ENCODE data around the gene PXDN.

GRCh38 chr2:1731447-1731962 is 12.8 kb downstream of the PXDN start:
- TF ChIP-seq OSR1 (CRISPR knock-in tag; IDR thresholded peaks at IDR 0.05) (no peak), TOX (CRISPR knock-in tag; IDR thresholded peaks at IDR 0.05; ENCODE audit: borderline replicate concordance) (no peak), ZNF70 (CRISPR knock-in tag; IDR thresholded peaks at IDR 0.05) (no peak; the same call in 1 of the 2 replicates), GLIS3 (CRISPR knock-in tag; IDR thresholded peaks at IDR 0.05) (no peak; the same call in 1 of the 2 replicates), ARNTL (CRISPR knock-in tag; IDR thresholded peaks at IDR 0.05; ENCODE audit: borderline replicate concordance, low read depth) (no peak)
- TF ChIP-seq, protein P1, sequence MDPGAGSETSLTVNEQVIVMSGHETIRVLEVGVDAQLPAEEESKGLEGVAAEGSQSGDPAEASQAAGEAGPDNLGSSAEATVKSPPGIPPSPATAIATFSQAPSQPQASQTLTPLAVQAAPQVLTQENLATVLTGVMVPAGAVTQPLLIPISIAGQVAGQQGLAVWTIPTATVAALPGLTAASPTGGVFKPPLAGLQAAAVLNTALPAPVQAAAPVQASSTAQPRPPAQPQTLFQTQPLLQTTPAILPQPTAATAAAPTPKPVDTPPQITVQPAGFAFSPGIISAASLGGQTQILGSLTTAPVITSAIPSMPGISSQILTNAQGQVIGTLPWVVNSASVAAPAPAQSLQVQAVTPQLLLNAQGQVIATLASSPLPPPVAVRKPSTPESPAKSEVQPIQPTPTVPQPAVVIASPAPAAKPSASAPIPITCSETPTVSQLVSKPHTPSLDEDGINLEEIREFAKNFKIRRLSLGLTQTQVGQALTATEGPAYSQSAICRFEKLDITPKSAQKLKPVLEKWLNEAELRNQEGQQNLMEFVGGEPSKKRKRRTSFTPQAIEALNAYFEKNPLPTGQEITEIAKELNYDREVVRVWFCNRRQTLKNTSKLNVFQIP (CRISPR knock-in tag; IDR thresholded peaks at IDR 0.05; ENCODE audit: borderline replicate concordance, low read depth): no peak
